ENCODE results near the gene PDE11A. TPM values are rescaled to one million over a fixed set of nuclear protein-coding genes. Genes with fewer than 3 reads are reported as not detected.

The PDE11A gene
- total RNA-seq, 6 experiments from 2014 or later = 1.2 to 9.4 (median 6.3) TPM

DNA sequence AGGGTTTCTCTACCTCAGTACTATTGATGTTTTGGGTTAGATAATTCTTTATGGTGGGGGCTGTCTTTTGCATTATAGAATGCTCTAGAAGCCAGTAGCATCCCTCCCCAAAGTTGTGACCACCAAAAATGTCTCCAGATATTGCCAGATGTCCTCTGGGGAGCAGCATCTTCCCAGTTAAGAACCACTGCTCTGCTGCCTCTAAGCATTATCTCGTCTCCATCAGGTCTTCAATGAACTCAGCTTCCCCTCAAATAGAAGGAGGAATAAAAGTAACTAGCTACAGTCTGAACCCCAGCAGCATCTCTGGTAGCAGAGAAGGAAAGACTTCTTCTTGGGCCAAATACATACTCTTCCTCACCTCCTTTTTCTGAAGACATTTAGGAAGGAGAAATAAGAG lies 435.9 kb downstream of the PDE11A start:
- Histone ChIP-seq H3K27me3 (no peaks in the 10 kb centered on the region), H3K36me3 (no peaks in the 10 kb centered on the region), H3K4me1 (no peaks in the 10 kb centered on the region), H3K27ac (no peak overlapping the region), H3K9me3 (no peaks in the 10 kb centered on the region), H3K4me3 (no peak overlapping the region)
- intact Hi-C loops (cut with DNase I) = no loop called here
- DNase-seq (no peak), ATAC-seq (no peak)
- TF ChIP-seq POLR2A (IDR thresholded peaks at IDR 0.05) = no peak
- TF ChIP-seq, protein P1, sequence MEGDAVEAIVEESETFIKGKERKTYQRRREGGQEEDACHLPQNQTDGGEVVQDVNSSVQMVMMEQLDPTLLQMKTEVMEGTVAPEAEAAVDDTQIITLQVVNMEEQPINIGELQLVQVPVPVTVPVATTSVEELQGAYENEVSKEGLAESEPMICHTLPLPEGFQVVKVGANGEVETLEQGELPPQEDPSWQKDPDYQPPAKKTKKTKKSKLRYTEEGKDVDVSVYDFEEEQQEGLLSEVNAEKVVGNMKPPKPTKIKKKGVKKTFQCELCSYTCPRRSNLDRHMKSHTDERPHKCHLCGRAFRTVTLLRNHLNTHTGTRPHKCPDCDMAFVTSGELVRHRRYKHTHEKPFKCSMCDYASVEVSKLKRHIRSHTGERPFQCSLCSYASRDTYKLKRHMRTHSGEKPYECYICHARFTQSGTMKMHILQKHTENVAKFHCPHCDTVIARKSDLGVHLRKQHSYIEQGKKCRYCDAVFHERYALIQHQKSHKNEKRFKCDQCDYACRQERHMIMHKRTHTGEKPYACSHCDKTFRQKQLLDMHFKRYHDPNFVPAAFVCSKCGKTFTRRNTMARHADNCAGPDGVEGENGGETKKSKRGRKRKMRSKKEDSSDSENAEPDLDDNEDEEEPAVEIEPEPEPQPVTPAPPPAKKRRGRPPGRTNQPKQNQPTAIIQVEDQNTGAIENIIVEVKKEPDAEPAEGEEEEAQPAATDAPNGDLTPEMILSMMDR (IDR thresholded peaks at IDR 0.05) = no peak
- WGBS (ENCODE audit: insufficient coverage, low coverage, low lambda C conversion rate, missing lambda C conversion rate) = 40% methylated on average over 1 of the region's 1 CpG

DNA sequence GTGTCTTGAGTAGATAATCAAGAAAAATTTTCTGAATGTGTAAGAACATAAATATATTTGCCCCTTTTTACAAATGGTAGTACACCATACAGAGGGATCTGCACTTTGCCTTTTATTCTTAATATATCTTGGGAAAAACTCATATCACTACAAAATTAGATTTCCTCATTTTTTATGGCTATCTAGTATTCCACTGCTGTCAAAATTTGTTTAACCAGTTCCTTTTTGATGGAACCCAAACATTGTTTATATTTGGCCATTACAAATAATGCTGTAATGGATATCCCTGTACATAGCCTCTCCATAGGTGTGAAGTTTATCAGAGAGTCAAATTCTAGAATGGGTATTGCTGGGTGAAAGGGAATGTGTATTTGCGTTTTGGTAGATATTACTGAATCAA lies 436.9 kb downstream of the PDE11A start:
- H3K4me3 ChIP-seq = no peak overlapping the region
- intact Hi-C loops (cut with DNase I) = no loop called here

DNA sequence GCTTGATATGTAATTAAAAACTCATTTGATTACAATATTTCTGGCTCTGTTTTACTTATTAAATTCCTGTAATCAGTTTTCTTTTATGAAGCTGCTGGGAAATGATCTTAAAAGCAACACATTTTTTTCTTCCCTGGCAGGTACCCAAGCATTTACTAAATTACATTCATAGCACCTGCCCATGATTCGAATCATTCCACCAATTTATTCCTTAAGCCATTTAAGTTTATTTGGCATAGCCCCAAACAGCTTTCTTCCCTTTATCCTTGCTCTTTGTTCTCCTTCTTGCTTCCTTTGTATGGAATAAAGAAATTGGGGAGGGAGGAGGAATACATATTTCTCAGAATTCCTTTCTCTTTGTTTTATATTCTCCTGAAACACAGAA lies 438.7 kb downstream of the PDE11A start:
- ATAC-seq = no peak
- WGBS (ENCODE audit: insufficient coverage, low coverage, low lambda C conversion rate, missing lambda C conversion rate) = 36% methylated on average over 1 of the region's 1 CpG
- intact Hi-C loops (cut with DNase I) = no loop called here
- no peaks in the 10 kb centered on the region for H3K4me1 ChIP-seq
- H3K9me3 ChIP-seq = no peaks in the 10 kb centered on the region
- no peaks in the 10 kb centered on the region for H3K36me3 ChIP-seq
- DNase-seq = no peak
- H3K4me3 ChIP-seq = peak overlapping the region in 2 of 3 donors; percentile 3 to 40
- H3K27me3 ChIP-seq = no peaks in the 10 kb centered on the region
- TF ChIP-seq, protein P1 (IDR thresholded peaks at IDR 0.05) = no peak
- TF ChIP-seq POLR2A (IDR thresholded peaks at IDR 0.05) = no peak
- no peak overlapping the region for H3K27ac ChIP-seq

More for the DNA sequence above, 436.9 kb downstream of the PDE11A start:
- no peaks in the 10 kb centered on the region for H3K36me3 ChIP-seq
- H3K9me3 ChIP-seq = no peaks in the 10 kb centered on the region
- no peaks in the 10 kb centered on the region for H3K27me3 ChIP-seq
- no peak overlapping the region for H3K27ac ChIP-seq
- TF ChIP-seq, protein P1 (IDR thresholded peaks at IDR 0.05) = no peak
- TF ChIP-seq POLR2A (IDR thresholded peaks at IDR 0.05) = no peak
- DNase-seq = no peak
- no peak for ATAC-seq
- no peaks in the 10 kb centered on the region for H3K4me1 ChIP-seq
- 0% methylated on average over 1 of the region's 1 CpG for WGBS (ENCODE audit: insufficient coverage, low coverage, low lambda C conversion rate, missing lambda C conversion rate)

- intact Hi-C loops (cut with DNase I) = no loop called here
- no peak for ATAC-seq
- WGBS (ENCODE audit: insufficient coverage, low coverage, low lambda C conversion rate, missing lambda C conversion rate) = 67% methylated on average over 3 of the region's 3 CpGs
Measured at GRCh38 chr2:177633111-177633510, 439.5 kb downstream of the PDE11A start.

More at GRCh38 chr2:177633111-177633510, 439.5 kb downstream of the PDE11A start:
- TF ChIP-seq POLR2A (IDR thresholded peaks at IDR 0.05) = no peak
- TF ChIP-seq, protein P1 (IDR thresholded peaks at IDR 0.05) = no peak
- H3K4me3 ChIP-seq = no peak overlapping the region
- no peaks in the 10 kb centered on the region for H3K36me3 ChIP-seq
- H3K9me3 ChIP-seq = no peaks in the 10 kb centered on the region
- H3K27me3 ChIP-seq = no peaks in the 10 kb centered on the region
- H3K4me1 ChIP-seq = no peaks in the 10 kb centered on the region
- DNase-seq = no peak
- no peak overlapping the region for H3K27ac ChIP-seq
